ENCODE results near the gene CACNA2D3. TPM values are rescaled to one million over a fixed set of nuclear protein-coding genes. Genes with fewer than 3 reads are reported as not detected.

Gene CACNA2D3
- total RNA-seq, 1 experiment from 2014 or later: not detected

DNA sequence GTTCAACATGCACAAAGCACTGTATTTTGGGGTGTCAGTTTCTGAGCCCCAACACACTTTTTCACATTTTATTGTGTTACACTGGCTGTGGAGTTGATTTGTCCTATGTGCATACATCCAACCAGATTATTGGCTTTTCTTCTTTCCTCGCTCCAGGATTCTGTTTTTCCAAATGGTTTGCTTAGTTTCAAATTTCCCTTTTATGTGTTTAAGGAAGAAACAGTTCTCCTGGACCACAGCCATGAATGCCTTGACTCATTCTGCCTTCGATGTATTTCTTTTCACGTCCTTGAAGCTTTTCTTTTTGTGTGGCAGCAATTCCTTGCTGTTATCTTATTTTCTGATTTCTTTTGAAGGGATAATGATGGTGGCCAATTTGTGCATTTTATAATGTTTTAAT lies 53.8 kb downstream of the CACNA2D3 start:
- Histone ChIP-seq H3K9ac (ENCODE audit: low read length) (no peak overlapping the region), H3K4me2 (ENCODE audit: low read length) (no peak overlapping the region), H3F3A (ENCODE audit: low read length, unreplicated experiment) (no peaks in the 10 kb centered on the region), H2AFZ (ENCODE audit: low read length) (no peak overlapping the region), H3K4me3 (ENCODE audit: low read length) (no peak overlapping the region), H3K79me2 (ENCODE audit: low read length) (no peaks in the 10 kb centered on the region), H3K27ac (ENCODE audit: low read length) (no peak overlapping the region), H3K36me3 (ENCODE audit: low read depth, low read length) (no peaks in the 10 kb centered on the region), H3K9me2 (replicated peaks; ENCODE audit: low read length) (no peaks in the 10 kb centered on the region), H4K20me1 (ENCODE audit: low read length) (no peaks in the 10 kb centered on the region), H3K9me3 (ENCODE audit: low read length) (no peaks in the 10 kb centered on the region; the same call in 1 of the 2 replicates), H3K4me1 (ENCODE audit: insufficient read depth, low read length) (no peaks in the 10 kb centered on the region), H3K27me3 (ENCODE audit: low read length) (peaks cover 16% of the 10 kb centered on the region; the same call in 1 of the 2 replicates)
- intact Hi-C loops (cut with micrococcal nuclease): no loop called here
- CTCF ChIA-PET: no interaction called here
- POLR2A ChIA-PET (ENCODE audit: unreplicated experiment): no interaction called here
- TF ChIP-seq, protein P1, sequence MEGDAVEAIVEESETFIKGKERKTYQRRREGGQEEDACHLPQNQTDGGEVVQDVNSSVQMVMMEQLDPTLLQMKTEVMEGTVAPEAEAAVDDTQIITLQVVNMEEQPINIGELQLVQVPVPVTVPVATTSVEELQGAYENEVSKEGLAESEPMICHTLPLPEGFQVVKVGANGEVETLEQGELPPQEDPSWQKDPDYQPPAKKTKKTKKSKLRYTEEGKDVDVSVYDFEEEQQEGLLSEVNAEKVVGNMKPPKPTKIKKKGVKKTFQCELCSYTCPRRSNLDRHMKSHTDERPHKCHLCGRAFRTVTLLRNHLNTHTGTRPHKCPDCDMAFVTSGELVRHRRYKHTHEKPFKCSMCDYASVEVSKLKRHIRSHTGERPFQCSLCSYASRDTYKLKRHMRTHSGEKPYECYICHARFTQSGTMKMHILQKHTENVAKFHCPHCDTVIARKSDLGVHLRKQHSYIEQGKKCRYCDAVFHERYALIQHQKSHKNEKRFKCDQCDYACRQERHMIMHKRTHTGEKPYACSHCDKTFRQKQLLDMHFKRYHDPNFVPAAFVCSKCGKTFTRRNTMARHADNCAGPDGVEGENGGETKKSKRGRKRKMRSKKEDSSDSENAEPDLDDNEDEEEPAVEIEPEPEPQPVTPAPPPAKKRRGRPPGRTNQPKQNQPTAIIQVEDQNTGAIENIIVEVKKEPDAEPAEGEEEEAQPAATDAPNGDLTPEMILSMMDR (conservative IDR thresholded peaks at IDR 0.05; ENCODE audit: low read depth, low read length): no peak
- TF ChIP-seq EZH2phosphoT487 (IDR thresholded peaks at IDR 0.05; ENCODE audit: borderline replicate concordance, low read length) (no peak), EZH2 (IDR thresholded peaks at IDR 0.05; ENCODE audit: low read length, unreplicated experiment) (no peak)
- ATAC-seq (no peak), DNase-seq (peak; percentile 48)
- no TSS peak for BruUV-seq (replicated peaks)

DNA sequence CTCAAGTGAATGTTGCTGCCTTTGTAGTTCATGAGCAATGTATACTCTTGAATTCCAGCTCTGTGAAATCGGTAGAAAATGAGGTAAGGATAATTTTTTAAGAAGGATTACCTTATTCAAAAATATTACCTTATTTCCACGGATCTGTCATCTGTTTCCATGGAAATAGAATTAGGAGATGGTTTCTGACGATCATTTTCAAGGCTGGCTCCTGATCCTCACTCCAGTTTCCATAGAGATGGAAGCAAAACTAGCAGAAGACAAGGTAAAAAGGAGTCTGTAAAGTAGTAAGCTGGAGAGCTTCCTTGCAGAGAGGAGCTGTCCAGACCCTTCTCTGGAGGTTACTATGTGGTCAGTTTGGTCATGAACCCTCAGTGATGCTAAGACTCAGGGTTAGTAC lies 55.5 kb downstream of the CACNA2D3 start:
- no peaks in the 10 kb centered on the region for H3K4me1 ChIP-seq (ENCODE audit: insufficient read depth, low read length)
- H3K36me3 ChIP-seq (ENCODE audit: low read depth, low read length): no peaks in the 10 kb centered on the region
- no peaks in the 10 kb centered on the region; the same call in 1 of the 2 replicates for H3K9me3 ChIP-seq (ENCODE audit: low read length)
- CTCF ChIA-PET: no interaction called here
- no peak overlapping the region for H3K9ac ChIP-seq (ENCODE audit: low read length)
- TF ChIP-seq, protein P1 (conservative IDR thresholded peaks at IDR 0.05; ENCODE audit: low read depth, low read length): no peak
- no peak for TF ChIP-seq EZH2 (IDR thresholded peaks at IDR 0.05; ENCODE audit: low read length, unreplicated experiment)
- no peak for TF ChIP-seq EZH2phosphoT487 (IDR thresholded peaks at IDR 0.05; ENCODE audit: borderline replicate concordance, low read length)
- no peaks in the 10 kb centered on the region for H4K20me1 ChIP-seq (ENCODE audit: low read length)
- H2AFZ ChIP-seq (ENCODE audit: low read length): no peak overlapping the region
- DNase-seq (no peak), ATAC-seq (no peak)
- BruUV-seq (replicated peaks): no TSS peak
- no peaks in the 10 kb centered on the region for H3F3A ChIP-seq (ENCODE audit: low read length, unreplicated experiment)
- intact Hi-C loops (cut with micrococcal nuclease): no loop called here
- peaks cover 16% of the 10 kb centered on the region; the same call in 1 of the 2 replicates for H3K27me3 ChIP-seq (ENCODE audit: low read length)
- no peaks in the 10 kb centered on the region for H3K79me2 ChIP-seq (ENCODE audit: low read length)
- POLR2A ChIA-PET (ENCODE audit: unreplicated experiment): no interaction called here
- no peak overlapping the region for H3K4me3 ChIP-seq (ENCODE audit: low read length)
- H3K4me2 ChIP-seq (ENCODE audit: low read length): no peak overlapping the region
- no peak overlapping the region for H3K27ac ChIP-seq (ENCODE audit: low read length)
- no peaks in the 10 kb centered on the region for H3K9me2 ChIP-seq (replicated peaks; ENCODE audit: low read length)

GRCh38 chr3:54178376-54178775 lies 56.0 kb downstream of the CACNA2D3 start:
- H3K79me2 ChIP-seq (ENCODE audit: low read length): no peaks in the 10 kb centered on the region
- CTCF ChIA-PET: no interaction called here
- no peak overlapping the region for H3K4me2 ChIP-seq (ENCODE audit: low read length)
- no TSS peak for BruUV-seq (replicated peaks)
- no peaks in the 10 kb centered on the region; the same call in 1 of the 2 replicates for H3K9me3 ChIP-seq (ENCODE audit: low read length)
- no peak overlapping the region for H3K4me3 ChIP-seq (ENCODE audit: low read length)
- H4K20me1 ChIP-seq (ENCODE audit: low read length): no peaks in the 10 kb centered on the region
- POLR2A ChIA-PET (ENCODE audit: unreplicated experiment): no interaction called here
- no peak overlapping the region for H2AFZ ChIP-seq (ENCODE audit: low read length)
- no peaks in the 10 kb centered on the region for H3K4me1 ChIP-seq (ENCODE audit: insufficient read depth, low read length)
- no peak overlapping the region for H3K27ac ChIP-seq (ENCODE audit: low read length)
- no peak for ATAC-seq
- DNase-seq: no peak
- H3K9me2 ChIP-seq (replicated peaks; ENCODE audit: low read length): no peaks in the 10 kb centered on the region
- TF ChIP-seq EZH2 (IDR thresholded peaks at IDR 0.05; ENCODE audit: low read length, unreplicated experiment) (no peak), EZH2phosphoT487 (IDR thresholded peaks at IDR 0.05; ENCODE audit: borderline replicate concordance, low read length) (no peak)
- TF ChIP-seq, protein P1 (conservative IDR thresholded peaks at IDR 0.05; ENCODE audit: low read depth, low read length): no peak
- H3K9ac ChIP-seq (ENCODE audit: low read length): no peak overlapping the region
- H3K36me3 ChIP-seq (ENCODE audit: low read depth, low read length): no peaks in the 10 kb centered on the region
- intact Hi-C loops (cut with micrococcal nuclease): no loop called here
- H3K27me3 ChIP-seq (ENCODE audit: low read length): peaks cover 16% of the 10 kb centered on the region; the same call in 1 of the 2 replicates
- no peaks in the 10 kb centered on the region for H3F3A ChIP-seq (ENCODE audit: low read length, unreplicated experiment)
